Choroid plexus epithelial cell (primary cell): Measurements from ENCODE around the gene MMP25.
"Not testable (repeated sequence)": the region's sequence is repeated elsewhere in the genome, so short reads cannot be mapped to it uniquely, and the experiment has no call there.

ENCODE experiments used
- DNase-seq: peaks from one replicate; pipeline ENCODE4 v3.0.0-alpha.2; 2010; ENCODE audit warnings: low read depth
- H3K4me3 ChIP-seq: 2 replicates; pipeline ENCODE4 v1.5.1; 2011; ENCODE audit warnings: low read depth, mild to moderate bottlenecking, control low read depth, low read length, moderate library complexity
- TF ChIP-seq, protein P1 (sequence below): conservative IDR thresholded peaks from 2 replicates; pipeline ENCODE4 v1.5.1; 2011; ENCODE audit warnings: low read depth, mild to moderate bottlenecking, control low read depth, inconsistent platforms, low read length, moderate library complexity

The MMP25 gene

DNA sequence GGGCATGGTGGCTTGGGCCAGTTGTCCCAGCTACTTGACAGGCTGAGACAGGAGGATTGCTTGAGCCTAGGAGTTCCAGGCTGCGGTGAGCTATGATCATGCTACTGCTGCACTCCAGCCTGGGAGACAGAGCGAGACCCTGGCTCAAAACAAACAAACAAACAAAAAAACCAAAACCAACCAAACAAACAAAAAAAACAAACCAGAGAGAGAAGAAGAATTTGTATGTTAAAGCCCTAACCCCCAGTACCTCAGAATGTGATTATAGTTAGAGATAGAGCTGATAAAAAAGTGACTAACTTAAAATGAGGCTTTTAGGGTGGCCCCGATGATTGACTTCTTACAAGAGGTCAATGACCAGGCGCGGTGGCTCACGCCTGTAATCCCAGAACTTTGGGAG is 1.7 kb upstream of the MMP25 start:
- no peak overlapping the region for H3K4me3 ChIP-seq
- TF ChIP-seq, protein P1, sequence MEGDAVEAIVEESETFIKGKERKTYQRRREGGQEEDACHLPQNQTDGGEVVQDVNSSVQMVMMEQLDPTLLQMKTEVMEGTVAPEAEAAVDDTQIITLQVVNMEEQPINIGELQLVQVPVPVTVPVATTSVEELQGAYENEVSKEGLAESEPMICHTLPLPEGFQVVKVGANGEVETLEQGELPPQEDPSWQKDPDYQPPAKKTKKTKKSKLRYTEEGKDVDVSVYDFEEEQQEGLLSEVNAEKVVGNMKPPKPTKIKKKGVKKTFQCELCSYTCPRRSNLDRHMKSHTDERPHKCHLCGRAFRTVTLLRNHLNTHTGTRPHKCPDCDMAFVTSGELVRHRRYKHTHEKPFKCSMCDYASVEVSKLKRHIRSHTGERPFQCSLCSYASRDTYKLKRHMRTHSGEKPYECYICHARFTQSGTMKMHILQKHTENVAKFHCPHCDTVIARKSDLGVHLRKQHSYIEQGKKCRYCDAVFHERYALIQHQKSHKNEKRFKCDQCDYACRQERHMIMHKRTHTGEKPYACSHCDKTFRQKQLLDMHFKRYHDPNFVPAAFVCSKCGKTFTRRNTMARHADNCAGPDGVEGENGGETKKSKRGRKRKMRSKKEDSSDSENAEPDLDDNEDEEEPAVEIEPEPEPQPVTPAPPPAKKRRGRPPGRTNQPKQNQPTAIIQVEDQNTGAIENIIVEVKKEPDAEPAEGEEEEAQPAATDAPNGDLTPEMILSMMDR = no peak
- DNase-seq = no peak

DNA sequence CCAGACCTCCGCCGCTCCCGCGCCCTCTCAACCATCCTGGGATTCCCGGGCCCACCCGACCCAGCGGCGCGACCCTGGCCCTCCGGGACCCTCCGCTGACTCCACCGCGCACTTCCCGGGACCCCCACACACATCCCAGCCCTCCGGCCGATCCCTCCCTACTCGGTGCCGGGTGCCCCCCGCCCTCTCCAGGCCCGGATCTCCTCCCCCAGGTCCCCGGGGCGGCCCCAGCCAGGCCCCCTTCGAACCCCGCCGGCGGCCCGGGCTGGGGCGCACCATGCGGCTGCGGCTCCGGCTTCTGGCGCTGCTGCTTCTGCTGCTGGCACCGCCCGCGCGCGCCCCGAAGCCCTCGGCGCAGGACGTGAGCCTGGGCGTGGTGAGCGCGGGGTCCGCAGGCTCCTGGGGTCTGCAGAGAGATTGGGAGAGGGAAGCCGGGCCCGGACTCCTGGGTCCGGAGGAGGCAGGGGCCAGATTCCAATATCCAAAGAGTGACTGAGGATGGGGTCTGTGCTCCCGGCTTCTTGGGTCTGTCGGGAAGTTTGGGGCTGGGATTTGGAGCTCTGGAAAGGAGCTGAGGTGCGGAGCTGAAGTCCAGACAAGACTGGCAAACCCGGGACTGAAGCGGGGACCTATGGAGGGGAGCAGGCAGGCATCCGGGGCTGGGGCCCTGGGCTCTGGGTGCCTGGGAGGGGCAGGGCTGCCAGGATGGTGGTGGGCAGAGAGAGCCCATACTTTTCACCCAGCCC is 453 bp downstream of the MMP25 start:
- DNase-seq = no peak

DNA sequence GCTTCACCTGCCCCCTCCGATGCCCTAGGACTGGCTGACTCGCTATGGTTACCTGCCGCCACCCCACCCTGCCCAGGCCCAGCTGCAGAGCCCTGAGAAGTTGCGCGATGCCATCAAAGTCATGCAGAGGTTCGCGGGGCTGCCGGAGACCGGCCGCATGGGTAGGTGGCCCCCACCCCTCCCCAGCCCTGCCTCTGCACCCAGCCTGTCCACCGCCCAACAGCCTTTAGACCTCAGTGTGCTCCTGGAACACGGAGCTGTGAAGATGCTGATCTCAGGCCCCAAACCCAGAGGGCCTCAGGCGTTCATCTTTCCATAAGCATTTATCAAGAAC is 993 bp downstream of the MMP25 start:
- H3K4me3 ChIP-seq = no peak overlapping the region
- TF ChIP-seq, protein P1 = no peak

More for the DNA sequence above, 453 bp downstream of the MMP25 start:
- TF ChIP-seq, protein P1 = no peak
- no peak overlapping the region for H3K4me3 ChIP-seq

DNA sequence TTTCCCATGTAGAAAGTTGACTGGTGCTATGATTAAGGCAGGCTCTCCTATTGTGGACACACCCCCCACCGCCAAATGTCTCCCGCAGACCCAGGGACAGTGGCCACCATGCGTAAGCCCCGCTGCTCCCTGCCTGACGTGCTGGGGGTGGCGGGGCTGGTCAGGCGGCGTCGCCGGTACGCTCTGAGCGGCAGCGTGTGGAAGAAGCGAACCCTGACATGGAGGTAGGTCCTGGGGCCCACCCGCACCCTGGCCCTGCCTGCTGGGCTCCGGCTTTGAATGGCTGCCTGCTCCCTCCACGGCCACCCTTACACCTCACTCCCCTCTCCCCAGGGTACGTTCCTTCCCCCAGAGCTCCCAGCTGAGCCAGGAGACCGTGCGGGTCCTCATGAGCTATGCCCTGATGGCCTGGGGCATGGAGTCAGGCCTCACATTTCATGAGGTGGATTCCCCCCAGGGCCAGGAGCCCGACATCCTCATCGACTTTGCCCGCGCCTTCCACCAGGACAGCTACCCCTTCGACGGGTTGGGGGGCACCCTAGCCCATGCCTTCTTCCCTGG is 3.6 kb downstream of the MMP25 start:
- no peak for DNase-seq
- TF ChIP-seq, protein P1 = no peak
- no peak overlapping the region for H3K4me3 ChIP-seq

More for the DNA sequence above, 993 bp downstream of the MMP25 start:
- DNase-seq = no peak

DNA sequence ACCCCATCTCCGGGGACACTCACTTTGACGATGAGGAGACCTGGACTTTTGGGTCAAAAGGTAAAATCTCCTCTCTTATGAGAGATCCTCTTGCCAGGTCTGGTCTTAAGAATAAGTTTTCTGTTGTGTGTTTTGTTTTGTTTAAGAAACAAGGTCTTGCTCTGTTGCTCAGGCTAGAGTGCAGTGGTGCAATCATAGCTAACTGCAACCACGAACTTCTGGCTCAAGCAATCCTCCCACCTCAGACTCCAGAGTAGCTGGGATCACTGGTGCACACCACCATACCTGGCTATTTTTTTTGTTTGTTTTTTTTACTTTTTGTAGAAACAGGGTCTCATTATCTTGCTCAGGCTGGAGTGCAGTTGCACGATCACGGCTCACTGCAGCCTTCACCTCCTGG is 4.1 kb downstream of the MMP25 start:
- DNase-seq = no peak
- TF ChIP-seq, protein P1 = no peak
- no peak overlapping the region for H3K4me3 ChIP-seq

DNA sequence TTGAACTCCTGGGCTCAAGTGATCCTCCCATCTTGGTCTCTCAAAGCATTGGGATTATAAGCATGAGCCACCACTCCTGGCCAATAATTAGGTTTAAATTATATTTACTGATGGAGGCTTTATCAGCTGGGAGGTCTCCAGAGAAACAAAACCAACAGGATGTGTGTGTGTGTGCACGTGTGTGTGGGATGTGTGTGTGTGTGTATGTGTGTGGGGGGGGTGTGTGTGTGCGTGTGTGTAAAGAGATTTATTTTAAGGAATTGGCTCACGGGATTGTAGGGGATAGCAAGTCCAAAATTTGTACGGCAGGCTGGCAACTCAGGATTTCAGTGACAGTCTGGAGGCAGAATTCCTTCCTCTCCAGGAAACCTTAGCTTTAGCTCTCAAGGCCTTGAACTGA is 4.6 kb downstream of the MMP25 start:
- no peak for DNase-seq
- TF ChIP-seq, protein P1 = no peak
- no peak overlapping the region for H3K4me3 ChIP-seq

DNA sequence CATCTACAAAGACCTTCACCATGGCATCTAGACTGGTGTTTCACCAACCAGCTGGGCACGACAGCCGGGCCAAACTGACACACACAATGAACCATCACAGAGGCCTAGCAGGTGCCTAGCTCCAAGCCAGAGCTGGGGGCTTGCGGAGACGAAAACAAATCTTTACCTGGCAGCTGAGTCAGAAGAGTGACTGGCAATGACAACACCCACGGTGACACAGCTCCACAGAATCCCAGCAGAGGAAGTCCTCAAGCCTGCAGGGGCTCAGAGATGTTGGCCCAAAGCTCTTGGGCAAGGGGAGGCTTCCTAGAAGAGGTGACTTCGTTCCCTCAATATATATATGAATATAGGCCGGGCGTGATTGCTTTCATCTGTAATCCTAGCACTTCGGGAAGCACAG is 5.1 kb downstream of the MMP25 start:
- H3K4me3 ChIP-seq = no peak overlapping the region
- TF ChIP-seq, protein P1 = no peak
- no peak for DNase-seq

DNA sequence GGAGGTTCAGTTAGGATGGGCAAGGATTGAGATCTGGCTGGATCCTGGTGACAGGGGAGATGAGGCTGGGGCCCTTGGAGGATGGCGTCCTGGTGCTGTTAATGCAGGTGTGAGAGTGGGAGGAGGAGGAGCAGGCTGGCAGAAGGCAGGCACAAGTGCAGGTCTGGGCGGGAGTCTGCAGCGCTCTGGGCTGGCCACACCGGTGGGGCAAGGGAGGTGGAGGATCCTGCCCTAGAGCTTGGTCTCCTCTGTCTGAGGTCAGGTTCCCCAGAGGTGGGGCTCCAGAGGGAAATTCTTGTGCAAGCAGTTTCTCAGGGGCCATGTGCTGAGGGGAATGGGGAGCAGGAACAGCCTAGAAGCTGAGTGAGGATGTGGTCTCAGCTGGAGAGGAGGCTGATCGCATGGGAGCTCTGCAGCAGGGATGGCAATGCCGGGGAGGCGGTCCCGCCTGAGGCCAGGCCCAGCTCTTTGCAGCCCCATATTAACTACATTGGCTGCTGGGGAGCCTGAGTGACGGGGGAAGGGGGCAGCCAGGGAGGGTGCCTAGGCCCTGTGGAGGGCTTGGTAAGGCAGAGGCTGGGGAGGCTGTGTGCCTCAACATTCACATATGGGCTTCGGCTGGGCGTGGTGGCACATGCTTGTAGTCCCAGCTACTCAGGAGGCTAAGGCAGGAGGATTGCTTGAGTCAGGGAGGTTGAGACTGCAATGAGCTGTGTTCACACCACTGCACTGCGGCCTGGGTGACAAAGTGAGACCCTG is 6.4 kb downstream of the MMP25 start:
- not testable (repeated sequence) for DNase-seq

DNA sequence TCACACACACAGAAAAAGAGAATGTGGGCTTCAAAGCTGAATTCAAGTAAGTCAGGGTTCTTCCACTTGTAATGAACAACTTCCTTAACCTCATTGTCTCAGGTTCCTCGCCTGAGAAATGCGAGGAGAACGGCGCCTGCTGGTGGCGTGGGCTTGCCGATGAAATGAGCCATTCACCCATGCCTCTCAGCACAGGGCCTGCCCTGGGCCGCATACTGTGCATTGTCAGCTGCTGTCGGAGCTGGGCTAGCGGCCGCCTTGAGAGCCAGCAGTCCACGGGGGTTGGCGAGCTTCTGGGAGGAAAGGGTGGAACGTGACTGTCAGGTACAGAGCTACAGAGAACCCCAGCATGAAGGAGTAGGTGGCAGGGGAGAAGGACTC is 7.0 kb downstream of the MMP25 start:
- not testable (repeated sequence) for DNase-seq, H3K4me3 ChIP-seq

More for the DNA sequence above, 6.4 kb downstream of the MMP25 start:
- not testable (repeated sequence) for H3K4me3 ChIP-seq
